SK-N-SH (cell line): ENCODE results near the gene CEP70. TPM values are rescaled to one million over a fixed set of nuclear protein-coding genes. Genes with fewer than 3 reads are reported as not detected.

Experiments used
- CTCF ChIA-PET: fragments of 300-600, 350-600 bp; formaldehyde crosslinking; extraction: SDS; loops from one replicate; lab custom pipeline; 2021; lab: Yijun Ruan, JAX
- POLR2A ChIA-PET: fragments of 350-600 bp; sonication (Branson Sonifier 250); formaldehyde crosslinking; extraction: SDS; loops from one replicate; lab custom pipeline; 2020; ENCODE audit warnings: antibody characterized with exemption, inconsistent platforms; lab: Yijun Ruan, JAX
- DNase-seq: peaks from one replicate; pipeline ENCODE4 v3.0.0; 2012
- H2AFZ ChIP-seq: fragments of 200-600 bp; sonication (generic); 2 replicates; pipeline ENCODE4 v1.8.1; 2016; ENCODE audit warnings: antibody characterized with exemption, mild to moderate bottlenecking, low read depth
- H3F3A ChIP-seq: fragments of 200-600 bp; sonication (generic); replicated peaks from 2 replicates; pipeline ENCODE3; 2016; ENCODE audit warnings: antibody characterized with exemption, mild to moderate bottlenecking; ENCODE audit not compliant: insufficient read depth
- H3K27ac ChIP-seq, 2 experiments: fragments of 200-500 bp in 1 of 2; fragments of 200-600 bp in 1 of 2; sonication (Bioruptor generic) in 1 of 2; sonication (generic), shearing (Covaris generic) in 1 of 2; 2 replicates each; pipeline versions ENCODE4 v1.5.1 to v1.6.1; 2014 to 2016; ENCODE audit warnings: low read depth in 2 of 2, inconsistent platforms in 1 of 2, low read length in 1 of 2, mild to moderate bottlenecking in 1 of 2, mixed read lengths in 1 of 2
- H3K27me3 ChIP-seq: fragments of 200-600 bp; sonication (generic), shearing (Covaris generic); 2 replicates; pipeline ENCODE4 v1.6.1; 2016; ENCODE audit warnings: mixed run types; ENCODE audit not compliant: insufficient read depth
- H3K36me3 ChIP-seq, 2 experiments: fragments of 200-500 bp in 1 of 2; fragments of 200-600 bp in 1 of 2; sonication (Bioruptor generic) in 1 of 2; sonication (generic) in 1 of 2; replicated peaks in 1 of 2; 2 replicates each; pipeline versions ENCODE3 to v1.5.1; 2014 to 2016; ENCODE audit warnings: low read length in 1 of 2, mild to moderate bottlenecking in 1 of 2; ENCODE audit not compliant: insufficient read depth in 2 of 2, control insufficient read depth in 1 of 2
- H3K4me1 ChIP-seq, 2 experiments: fragments of 200-500 bp in 1 of 2; fragments of 200-600 bp in 1 of 2; sonication (Bioruptor generic) in 1 of 2; sonication (generic), shearing (Covaris generic) in 1 of 2; 2 replicates each; pipeline versions ENCODE4 v1.5.1 to v1.6.1; 2014 to 2016; ENCODE audit warnings: low read depth in 1 of 2, low read length in 1 of 2, mixed run types in 1 of 2; ENCODE audit not compliant: insufficient read depth in 2 of 2, control insufficient read depth in 1 of 2
- H3K4me2 ChIP-seq: fragments of 200-600 bp; sonication (generic), shearing (Covaris generic); 2 replicates; pipeline ENCODE4 v1.6.1; 2017; ENCODE audit warnings: mixed run types
- H3K4me3 ChIP-seq, 2 experiments: fragments of 200-500 bp in 1 of 2; fragments of 200-600 bp in 1 of 2; sonication (Bioruptor generic) in 1 of 2; sonication (generic), shearing (Covaris generic) in 1 of 2; 2 replicates each; pipeline versions ENCODE4 v1.5.1 to v1.8.1; 2014 to 2016; ENCODE audit warnings: low read depth in 2 of 2, inconsistent platforms in 1 of 2, low read length in 1 of 2, mild to moderate bottlenecking in 1 of 2, mixed read lengths in 1 of 2, moderate library complexity in 1 of 2
- H3K79me2 ChIP-seq: fragments of 200-600 bp; sonication (generic); 2 replicates; pipeline ENCODE4 v1.8.1; 2017; ENCODE audit warnings: mild to moderate bottlenecking; ENCODE audit not compliant: insufficient read depth
- H3K9ac ChIP-seq: fragments of 200-600 bp; sonication (generic); 2 replicates; pipeline ENCODE4 v1.6.1; 2017; ENCODE audit warnings: mixed run types
- H3K9me2 ChIP-seq: fragments of 200-600 bp; sonication (generic); 2 replicates; pipeline ENCODE4 v1.6.1; 2017; ENCODE audit warnings: mixed run types
- H3K9me3 ChIP-seq: fragments of 200-600 bp; sonication (generic); 2 replicates; pipeline ENCODE4 v1.6.1; 2017; ENCODE audit warnings: mixed run types, mild to moderate bottlenecking, moderate library complexity
- H4K20me1 ChIP-seq: fragments of 200-600 bp; sonication (generic); 2 replicates; pipeline ENCODE4 v1.6.1; 2017; ENCODE audit warnings: mild to moderate bottlenecking, mixed run types; ENCODE audit not compliant: insufficient read depth
- CHD2 ChIP-seq: fragments of 150-350 bp; IDR thresholded peaks from 2 replicates; pipeline ENCODE4 v1.6.1; 2018; ENCODE audit warnings: low read length; ENCODE audit not compliant: partially characterized antibody
- EP300 ChIP-seq, 2 experiments: IDR thresholded peaks; 2 replicates each; pipeline versions ENCODE4 v1.4.0 to v1.6.1; 2012; ENCODE audit warnings: borderline replicate concordance in 1 of 2, low read depth in 1 of 2, low read length in 1 of 2
- FOSL2 ChIP-seq: IDR thresholded peaks from 2 replicates; pipeline ENCODE4 v1.4.0; 2012; ENCODE audit warnings: low read depth, mild to moderate bottlenecking, moderate library complexity, borderline replicate concordance
- FOXJ3 ChIP-seq: sonication (generic); formaldehyde crosslinking; IDR thresholded peaks from 2 replicates; pipeline ENCODE4 v1.5.1; 2020; ENCODE audit warnings: mild to moderate bottlenecking, missing genetic modification reagents
- FOXM1 ChIP-seq: IDR thresholded peaks from 2 replicates; pipeline ENCODE4 v1.4.0; 2012; ENCODE audit warnings: low read depth, mild to moderate bottlenecking
- GATA2 ChIP-seq: sonication (generic); formaldehyde crosslinking; IDR thresholded peaks from 2 replicates; pipeline ENCODE4 v1.5.0; 2020; ENCODE audit warnings: mild to moderate bottlenecking, missing genetic modification reagents
- JUND ChIP-seq: IDR thresholded peaks from 2 replicates; pipeline ENCODE4 v1.4.0; 2012
- MEF2A ChIP-seq: IDR thresholded peaks from 2 replicates; pipeline ENCODE4 v1.4.0; 2012; ENCODE audit warnings: low read depth, borderline replicate concordance
- MXI1 ChIP-seq: IDR thresholded peaks from 2 replicates; pipeline ENCODE4 v1.6.1; 2012; ENCODE audit warnings: mild to moderate bottlenecking, low read depth, low read length, improper control_type of control experiment
- NFIC ChIP-seq: IDR thresholded peaks from 2 replicates; pipeline ENCODE4 v1.4.0; 2012; ENCODE audit warnings: borderline replicate concordance
- NRF1 ChIP-seq: IDR thresholded peaks from 2 replicates; pipeline ENCODE4 v1.6.1; 2012; ENCODE audit warnings: low read depth, mild to moderate bottlenecking, low read length
- POLR2AphosphoS5 ChIP-seq: IDR thresholded peaks from 2 replicates; pipeline ENCODE4 v1.6.1; 2012; ENCODE audit warnings: low read depth, low read length
- RCOR1 ChIP-seq: fragments of 150-350 bp; IDR thresholded peaks from 2 replicates; pipeline ENCODE4 v1.6.1; 2017; ENCODE audit warnings: antibody characterized with exemption, low read length
- RXRA ChIP-seq: IDR thresholded peaks from 2 replicates; pipeline ENCODE4 v1.4.0; 2012; ENCODE audit warnings: low read depth, mild to moderate bottlenecking, borderline replicate concordance
- TAF1 ChIP-seq: IDR thresholded peaks from 2 replicates; pipeline ENCODE4 v1.6.1; 2012; ENCODE audit warnings: low read depth, mild to moderate bottlenecking, low read length, moderate library complexity, borderline replicate concordance
- TEAD4 ChIP-seq: IDR thresholded peaks from 2 replicates; pipeline ENCODE4 v1.4.0; 2012; ENCODE audit warnings: mild to moderate bottlenecking, borderline replicate concordance; ENCODE audit not compliant: insufficient read depth
- YY1 ChIP-seq: IDR thresholded peaks from 2 replicates; pipeline ENCODE4 v1.4.0; 2012; ENCODE audit warnings: low read depth, mild to moderate bottlenecking
- WGBS: methylation state at CpG from one replicate; pipeline ENCODE4 v1.1.6; 2017; ENCODE audit warnings: low lambda C conversion rate; 5-methylcytosine and 5-hydroxymethylcytosine counted together
- polyA plus RNA-seq, 3 experiments: library from polyadenylated mRNA; depleted of rRNA; stranded (reverse); fragments of >200 nt; gene quantifications; 2 replicates each; pipeline ENCODE4 v1.2.3, GENCODE V29; 2012
- TF ChIP-seq, protein P1 (sequence below): IDR thresholded peaks from 2 replicates; pipeline ENCODE4 v1.4.0; 2012; ENCODE audit warnings: low read depth
- TF ChIP-seq, protein P2 (sequence below): IDR thresholded peaks from 2 replicates; pipeline ENCODE4 v1.4.0; 2012; ENCODE audit warnings: low read depth, borderline replicate concordance
- TF ChIP-seq, protein P3 (sequence below): fragments of 200-600 bp; sonication (generic); IDR thresholded peaks from 2 replicates; pipeline ENCODE4 v1.6.1; 2017; ENCODE audit warnings: antibody characterized with exemption, mild to moderate bottlenecking, moderate library complexity
- TF ChIP-seq, protein P4 (sequence below): IDR thresholded peaks from 2 replicates; pipeline ENCODE4 v1.4.0; 2012; ENCODE audit warnings: low read depth, borderline replicate concordance

The CEP70 gene
- polyA plus RNA-seq, 1 of the 3 experiments (the other 2 are of a cell fraction): 3.7 TPM

- no peaks in the 10 kb centered on the region for H3F3A ChIP-seq
- 87% methylated on average over 6 of the region's 6 CpGs for WGBS
- H3K79me2 ChIP-seq: no peaks in the 10 kb centered on the region
- TF ChIP-seq MEF2A: no peak
- TF ChIP-seq, protein P1, sequence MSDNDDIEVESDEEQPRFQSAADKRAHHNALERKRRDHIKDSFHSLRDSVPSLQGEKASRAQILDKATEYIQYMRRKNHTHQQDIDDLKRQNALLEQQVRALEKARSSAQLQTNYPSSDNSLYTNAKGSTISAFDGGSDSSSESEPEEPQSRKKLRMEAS: no peak
- TF ChIP-seq CHD2: no peak
- TF ChIP-seq, protein P2, sequence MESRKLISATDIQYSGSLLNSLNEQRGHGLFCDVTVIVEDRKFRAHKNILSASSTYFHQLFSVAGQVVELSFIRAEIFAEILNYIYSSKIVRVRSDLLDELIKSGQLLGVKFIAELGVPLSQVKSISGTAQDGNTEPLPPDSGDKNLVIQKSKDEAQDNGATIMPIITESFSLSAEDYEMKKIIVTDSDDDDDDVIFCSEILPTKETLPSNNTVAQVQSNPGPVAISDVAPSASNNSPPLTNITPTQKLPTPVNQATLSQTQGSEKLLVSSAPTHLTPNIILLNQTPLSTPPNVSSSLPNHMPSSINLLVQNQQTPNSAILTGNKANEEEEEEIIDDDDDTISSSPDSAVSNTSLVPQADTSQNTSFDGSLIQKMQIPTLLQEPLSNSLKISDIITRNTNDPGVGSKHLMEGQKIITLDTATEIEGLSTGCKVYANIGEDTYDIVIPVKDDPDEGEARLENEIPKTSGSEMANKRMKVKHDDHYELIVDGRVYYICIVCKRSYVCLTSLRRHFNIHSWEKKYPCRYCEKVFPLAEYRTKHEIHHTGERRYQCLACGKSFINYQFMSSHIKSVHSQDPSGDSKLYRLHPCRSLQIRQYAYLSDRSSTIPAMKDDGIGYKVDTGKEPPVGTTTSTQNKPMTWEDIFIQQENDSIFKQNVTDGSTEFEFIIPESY: no peak
- TF ChIP-seq, protein P3, sequence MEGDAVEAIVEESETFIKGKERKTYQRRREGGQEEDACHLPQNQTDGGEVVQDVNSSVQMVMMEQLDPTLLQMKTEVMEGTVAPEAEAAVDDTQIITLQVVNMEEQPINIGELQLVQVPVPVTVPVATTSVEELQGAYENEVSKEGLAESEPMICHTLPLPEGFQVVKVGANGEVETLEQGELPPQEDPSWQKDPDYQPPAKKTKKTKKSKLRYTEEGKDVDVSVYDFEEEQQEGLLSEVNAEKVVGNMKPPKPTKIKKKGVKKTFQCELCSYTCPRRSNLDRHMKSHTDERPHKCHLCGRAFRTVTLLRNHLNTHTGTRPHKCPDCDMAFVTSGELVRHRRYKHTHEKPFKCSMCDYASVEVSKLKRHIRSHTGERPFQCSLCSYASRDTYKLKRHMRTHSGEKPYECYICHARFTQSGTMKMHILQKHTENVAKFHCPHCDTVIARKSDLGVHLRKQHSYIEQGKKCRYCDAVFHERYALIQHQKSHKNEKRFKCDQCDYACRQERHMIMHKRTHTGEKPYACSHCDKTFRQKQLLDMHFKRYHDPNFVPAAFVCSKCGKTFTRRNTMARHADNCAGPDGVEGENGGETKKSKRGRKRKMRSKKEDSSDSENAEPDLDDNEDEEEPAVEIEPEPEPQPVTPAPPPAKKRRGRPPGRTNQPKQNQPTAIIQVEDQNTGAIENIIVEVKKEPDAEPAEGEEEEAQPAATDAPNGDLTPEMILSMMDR: no peak
- TF ChIP-seq, protein P4, sequence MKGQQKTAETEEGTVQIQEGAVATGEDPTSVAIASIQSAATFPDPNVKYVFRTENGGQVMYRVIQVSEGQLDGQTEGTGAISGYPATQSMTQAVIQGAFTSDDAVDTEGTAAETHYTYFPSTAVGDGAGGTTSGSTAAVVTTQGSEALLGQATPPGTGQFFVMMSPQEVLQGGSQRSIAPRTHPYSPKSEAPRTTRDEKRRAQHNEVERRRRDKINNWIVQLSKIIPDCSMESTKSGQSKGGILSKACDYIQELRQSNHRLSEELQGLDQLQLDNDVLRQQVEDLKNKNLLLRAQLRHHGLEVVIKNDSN: no peak
- TF ChIP-seq JUND: no peak
- no peak for TF ChIP-seq TAF1
- no peak for TF ChIP-seq NRF1
- TF ChIP-seq TEAD4: no peak
- no peak for TF ChIP-seq YY1
- no peak for TF ChIP-seq MXI1
- TF ChIP-seq NFIC: no peak
- H3K27me3 ChIP-seq: no peaks in the 10 kb centered on the region
- no peak overlapping the region for H2AFZ ChIP-seq
- no peak for DNase-seq
- H3K36me3 ChIP-seq: no peaks in the 10 kb centered on the region
- no peaks in the 10 kb centered on the region for H3K9me2 ChIP-seq
- H3K4me3 ChIP-seq: no peak overlapping the region
- CTCF ChIA-PET: interaction anchor here (0.7 to 2.3 kb wide), 4 partner anchors 121 to 449 kb away, joined by 4 to 9 read pairs (median 4); no protein-coding TSS in a partner anchor
- no peaks in the 10 kb centered on the region for H3K9me3 ChIP-seq
- no peak overlapping the region for H3K4me2 ChIP-seq
- no peak overlapping the region for H3K9ac ChIP-seq
- POLR2A ChIA-PET: no interaction called here
- no peaks in the 10 kb centered on the region for H4K20me1 ChIP-seq
- H3K27ac ChIP-seq: no peak overlapping the region
- peaks cover 0 to under 1% of the 10 kb centered on the region in 2 experiments; a peak in 1 of 4 replicates for H3K4me1 ChIP-seq
Observed at GRCh38 chr3:138474163-138474562, 119.9 kb downstream of the CEP70 start.

DNA sequence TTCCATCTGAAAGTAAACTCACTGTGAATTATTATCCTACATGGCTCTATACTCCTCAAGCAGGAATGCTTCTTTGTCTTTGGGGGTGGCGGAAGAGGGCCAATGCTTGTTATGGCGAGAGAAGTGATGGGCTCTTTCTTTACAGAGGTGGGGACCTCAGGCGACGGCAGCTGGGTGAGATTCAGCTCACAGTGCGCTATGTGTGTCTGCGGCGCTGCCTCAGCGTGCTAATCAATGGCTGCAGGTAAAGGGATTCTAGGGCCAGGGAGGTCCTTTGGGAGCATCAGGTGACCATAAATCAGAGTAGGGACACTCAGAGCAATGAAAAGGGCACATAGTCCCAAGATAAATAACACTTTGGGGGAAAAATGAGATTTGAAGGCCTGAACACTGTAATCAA lies 120.7 kb downstream of the CEP70 start:
- H3K79me2 ChIP-seq: no peaks in the 10 kb centered on the region
- H3K9ac ChIP-seq: no peak overlapping the region
- ChIA-PET CTCF (interaction anchor here (2.3 kb wide), 1 partner anchor 442 kb away, joined by 9 read pairs; no protein-coding TSS in a partner anchor), POLR2A (no interaction called here)
- no peaks in the 10 kb centered on the region for H3K9me3 ChIP-seq
- H4K20me1 ChIP-seq: no peaks in the 10 kb centered on the region
- H3K27ac ChIP-seq: no peak overlapping the region
- H3K4me1 ChIP-seq: peaks cover 0 to 5% of the 10 kb centered on the region in 2 experiments; a peak in 1 of 4 replicates
- H3K4me2 ChIP-seq: no peak overlapping the region
- no peaks in the 10 kb centered on the region for H3K36me3 ChIP-seq
- no peak overlapping the region for H2AFZ ChIP-seq
- 92% methylated on average over 8 of the region's 8 CpGs for WGBS
- no peaks in the 10 kb centered on the region for H3K9me2 ChIP-seq
- no peaks in the 10 kb centered on the region for H3K27me3 ChIP-seq
- H3K4me3 ChIP-seq: no peak overlapping the region
- DNase-seq: no peak
- H3F3A ChIP-seq: no peaks in the 10 kb centered on the region
- TF ChIP-seq GATA2 (no peak), EP300 (IDR thresholded peaks at IDR 0.05; ENCODE audit: borderline replicate concordance in 1 of 2, low read depth in 1 of 2, low read length in 1 of 2) (no peak), MEF2A (no peak), YY1 (no peak), JUND (no peak), POLR2AphosphoS5 (no peak), FOXJ3 (CRISPR knock-in tag) (no peak), RXRA (no peak), FOSL2 (no peak), RCOR1 (no peak), FOXM1 (no peak)
- TF ChIP-seq, protein P4: no peak
- TF ChIP-seq, protein P2: no peak
